ENCODE results near the gene TMTC1.

GRCh38 chr12:29508949-29509348 is 274.8 kb downstream of the TMTC1 start:
- no peak for TF ChIP-seq CTCF (IDR thresholded peaks at IDR 0.05 in 8 of 11, conservative IDR thresholded peaks at IDR 0.05 in 3 of 11)
- TF ChIP-seq POLR2A (IDR thresholded peaks at IDR 0.05) = no peak
- no peak for TF ChIP-seq POLR2AphosphoS5 (IDR thresholded peaks at IDR 0.05)

Data from spleen (tissue), 7 donors.